TTC549 (cell line): Measurements from ENCODE around the gene PLXNC1.
"Not testable (repeated sequence)": the region's sequence is repeated elsewhere in the genome, so short reads cannot be mapped to it uniquely, and the experiment has no call there.

ENCODE experiments used
- FAIRE-seq: peaks from 2 replicates; lab custom pipeline; 2012; peaks lifted over from hg19 to GRCh38; lab: Jason Lieb, UNC

The PLXNC1 gene

GRCh38 chr12:94299846-94300245, 151.5 kb downstream of the PLXNC1 start:
- no peak for FAIRE-seq

DNA sequence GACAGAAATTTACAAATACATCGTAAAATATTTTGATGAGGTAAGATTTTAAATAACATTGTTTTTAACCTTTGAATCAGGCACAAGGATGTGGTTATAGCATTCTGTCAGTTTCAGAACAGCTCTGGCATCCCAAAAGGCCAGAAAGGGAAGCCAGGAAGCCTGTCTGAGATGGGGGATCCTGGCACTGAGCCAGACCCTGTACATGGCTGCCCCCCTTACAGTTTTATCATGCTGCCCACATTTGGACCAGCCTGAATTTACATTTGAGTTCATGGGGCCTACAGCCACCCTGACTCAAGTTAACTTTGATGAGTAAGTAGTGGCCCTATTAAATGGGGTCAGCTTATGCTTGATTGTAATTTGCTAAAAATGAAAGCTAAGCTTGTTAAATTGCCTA, 155.6 kb downstream of the PLXNC1 start:
- no peak for FAIRE-seq

DNA sequence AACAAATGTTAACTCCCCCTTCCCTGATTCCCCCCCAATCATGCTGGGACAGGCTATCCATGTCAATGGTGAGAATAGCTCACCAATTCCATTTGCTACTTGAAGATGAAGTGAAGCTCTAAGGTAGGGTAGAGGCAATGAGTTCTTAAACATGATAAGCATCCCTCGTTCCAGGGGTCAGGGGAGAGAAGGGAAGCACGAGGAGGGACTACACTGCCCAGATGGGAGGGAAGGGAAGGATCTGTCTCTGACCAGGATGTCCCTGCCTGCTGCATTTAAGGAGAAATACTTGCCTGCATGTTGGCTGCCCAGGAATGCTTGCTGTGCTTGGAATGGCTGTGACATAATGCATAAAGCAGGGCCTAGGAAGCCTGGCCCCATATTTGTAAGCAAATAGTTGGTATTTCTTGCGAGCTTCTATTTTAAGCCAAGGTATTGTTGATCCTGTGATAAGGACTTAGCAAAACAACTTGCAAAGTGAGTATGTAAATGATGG, 156.2 kb downstream of the PLXNC1 start:
- FAIRE-seq, result no peak

DNA sequence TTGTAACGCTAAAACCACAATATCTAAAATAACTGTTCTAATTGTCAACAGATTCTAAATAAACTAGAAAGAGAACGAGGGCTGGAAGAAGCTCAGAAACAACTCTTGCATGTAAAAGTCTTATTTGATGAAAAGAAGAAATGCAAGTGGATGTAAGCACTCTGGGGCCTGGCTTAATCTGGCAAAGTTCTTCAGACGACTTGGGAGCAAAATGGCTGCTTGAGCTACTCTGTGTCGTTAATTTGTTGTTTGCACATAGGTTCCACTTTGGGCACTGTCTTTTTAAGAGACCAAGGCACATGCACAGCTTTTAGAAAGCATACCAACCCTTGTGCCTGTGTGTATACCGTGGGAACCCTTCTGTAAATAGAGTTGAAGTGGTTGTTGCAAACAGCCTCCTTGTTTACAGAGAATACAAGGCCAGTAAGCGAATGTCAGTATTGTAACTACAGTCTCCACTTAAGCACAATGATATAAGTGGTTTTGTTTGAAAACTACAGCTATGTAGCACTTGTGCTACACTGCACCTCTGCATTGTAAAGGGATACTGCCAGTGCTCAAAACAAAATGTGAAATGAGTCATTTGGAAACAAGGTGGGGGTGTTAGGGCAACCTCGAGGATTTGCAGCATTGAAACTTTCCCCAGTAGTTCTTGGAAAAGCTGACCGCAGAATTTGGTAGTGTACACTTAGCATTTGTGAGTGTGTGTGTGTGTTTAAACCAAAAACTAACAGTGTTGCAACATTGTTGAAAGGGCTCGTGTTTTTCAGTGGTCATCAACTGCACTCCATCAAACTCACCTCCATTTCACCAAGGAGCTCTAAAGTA, 157.0 kb downstream of the PLXNC1 start:
- no peak for FAIRE-seq

DNA sequence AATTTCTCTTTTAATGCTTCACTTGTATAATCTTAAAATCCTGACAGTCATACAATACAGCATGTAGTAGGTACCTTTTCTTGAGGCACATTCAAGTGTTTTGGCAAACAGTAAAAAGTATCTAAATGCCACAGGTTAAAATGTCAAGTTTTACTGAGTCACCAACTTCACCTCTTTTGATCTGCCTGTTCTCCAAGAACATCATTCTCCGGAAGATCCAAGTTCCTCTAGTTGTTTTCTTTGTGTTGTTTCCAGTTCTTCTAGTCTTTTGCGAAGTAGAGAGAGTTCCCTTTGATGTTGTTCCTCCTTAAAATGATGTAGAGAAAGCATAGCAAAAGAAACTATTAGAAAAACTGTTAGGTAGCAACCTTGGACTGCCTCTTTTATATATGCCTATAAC, 160.2 kb downstream of the PLXNC1 start:
- no peak for FAIRE-seq

- no peak for FAIRE-seq
Observed at GRCh38 chr12:94309373-94309772, 161.0 kb downstream of the PLXNC1 start.

- no peak for FAIRE-seq
Observed at GRCh38 chr12:94312378-94312777, 164.0 kb downstream of the PLXNC1 start.

DNA sequence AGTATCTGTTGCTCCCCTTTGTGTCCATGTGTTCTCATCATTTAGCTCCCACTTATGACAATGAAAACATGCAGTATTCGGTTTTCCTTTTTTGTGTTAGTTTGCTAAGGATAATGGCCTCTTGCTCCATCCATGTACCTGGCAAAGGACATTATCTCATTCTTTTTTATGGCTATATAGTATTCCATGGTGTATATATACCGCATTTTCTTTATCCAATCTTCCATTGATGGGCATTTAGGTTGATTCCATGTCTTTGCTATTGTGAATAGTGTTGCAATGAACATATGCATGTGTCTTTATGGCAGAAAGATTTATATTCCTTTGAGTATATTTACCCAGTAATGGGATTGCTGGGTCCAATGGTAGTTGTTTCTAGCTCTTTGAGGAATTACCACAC, 168.2 kb downstream of the PLXNC1 start:
- not testable (repeated sequence) for FAIRE-seq

GRCh38 chr12:94318181-94318580, 169.8 kb downstream of the PLXNC1 start:
- no peak for FAIRE-seq

DNA sequence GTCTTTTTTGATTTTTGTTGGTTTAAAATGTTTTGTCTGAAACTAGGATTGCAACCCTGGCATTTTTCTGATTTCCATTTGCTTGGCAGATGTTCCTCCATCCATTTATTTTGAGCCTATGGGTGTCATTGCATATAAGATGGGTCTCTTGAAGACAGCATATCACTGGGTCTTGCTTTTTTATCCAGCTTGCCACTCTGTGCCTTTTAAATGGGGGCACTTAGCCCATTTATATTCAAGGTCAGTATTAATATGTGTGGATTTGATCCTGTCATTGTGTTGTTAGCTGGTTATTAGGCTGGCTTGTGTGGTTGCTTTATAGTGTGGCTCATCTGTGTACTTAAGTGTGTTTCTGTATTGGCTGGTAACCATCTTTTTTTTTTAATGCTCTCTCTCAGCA, 171.7 kb downstream of the PLXNC1 start:
- no peak for FAIRE-seq

DNA sequence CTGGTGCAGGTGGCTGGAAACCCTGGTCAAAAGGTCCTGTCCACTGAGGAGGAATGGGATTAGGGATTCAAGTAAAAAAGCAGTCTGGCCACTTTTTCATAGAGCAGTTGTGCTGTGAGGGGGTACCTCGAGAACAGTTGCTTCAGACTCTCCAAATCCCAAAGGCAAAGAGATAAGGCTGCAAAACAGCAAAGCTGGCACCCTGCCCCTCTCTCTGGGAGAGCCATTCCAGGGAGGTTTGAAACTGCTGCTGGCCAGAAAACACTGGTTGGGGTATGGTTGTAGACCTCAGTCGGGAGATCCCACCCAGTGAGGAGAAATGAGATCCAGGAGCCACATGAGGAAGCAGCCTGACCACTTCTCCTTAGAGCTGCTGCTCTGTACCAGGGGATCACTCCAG, 174.0 kb downstream of the PLXNC1 start:
- FAIRE-seq, result no peak

- FAIRE-seq, result no peak
Observed at GRCh38 chr12:94326234-94326633, 177.9 kb downstream of the PLXNC1 start.

DNA sequence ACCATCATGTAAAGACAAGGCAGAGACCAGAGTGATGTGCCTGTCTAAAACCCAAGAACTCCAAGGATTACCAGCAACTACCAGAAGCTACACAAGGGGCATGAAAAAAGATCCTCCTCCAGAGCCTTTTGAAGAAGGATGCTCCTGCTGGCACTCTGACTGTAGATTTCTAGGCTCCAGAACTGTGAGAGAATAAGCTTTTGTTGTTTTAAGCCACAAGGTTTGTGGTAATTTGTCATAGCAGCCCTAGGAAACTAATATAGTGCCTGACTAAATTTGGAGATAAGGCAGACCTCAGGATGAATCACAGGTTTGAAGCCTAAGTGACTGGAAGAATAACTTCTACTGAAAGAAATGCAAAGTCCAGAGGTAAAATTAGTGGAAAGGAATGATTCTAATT, 178.3 kb downstream of the PLXNC1 start:
- no peak for FAIRE-seq

GRCh38 chr12:94327809-94328208, 179.4 kb downstream of the PLXNC1 start:
- no peak for FAIRE-seq

DNA sequence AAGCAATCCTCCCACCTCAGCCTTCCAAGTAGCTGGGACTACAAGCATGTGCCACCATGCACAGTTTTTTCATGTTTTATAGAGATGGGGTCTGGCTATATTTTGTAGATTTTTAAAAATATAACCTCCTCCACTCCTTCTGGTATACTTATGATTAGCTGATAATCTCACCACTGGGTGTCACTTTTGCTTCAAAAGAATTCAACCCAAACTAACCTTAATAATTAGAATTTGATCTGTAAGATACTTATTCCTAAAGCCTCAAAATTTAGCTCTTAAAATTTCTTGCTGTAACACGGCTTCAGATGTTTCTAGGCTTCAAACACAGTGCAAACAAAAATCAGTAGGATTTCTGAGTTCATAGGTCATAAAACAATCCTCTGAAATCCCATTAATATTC, 181.0 kb downstream of the PLXNC1 start:
- no peak for FAIRE-seq

DNA sequence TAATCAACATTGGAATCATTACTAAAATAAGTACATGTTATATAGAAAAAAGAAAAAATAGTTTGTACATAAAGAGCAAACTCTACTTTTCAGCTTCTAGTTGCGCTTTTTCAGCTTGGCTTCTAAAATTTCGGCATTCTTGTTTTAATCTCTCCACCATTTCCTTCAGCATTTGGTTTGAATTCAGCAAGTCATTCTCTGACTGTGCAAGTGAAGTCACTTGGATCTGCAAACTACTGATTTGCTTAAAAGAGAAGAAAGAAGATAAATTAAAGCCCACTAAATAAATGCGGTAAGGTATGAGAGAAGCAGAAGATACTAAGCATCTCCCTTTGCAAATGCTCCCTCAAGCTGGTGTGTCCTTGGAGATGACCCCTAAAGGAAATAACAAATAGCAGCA, 185.0 kb downstream of the PLXNC1 start:
- no peak for FAIRE-seq

- no peak for FAIRE-seq
Observed at GRCh38 chr12:94336211-94336925, 188.0 kb downstream of the PLXNC1 start.

DNA sequence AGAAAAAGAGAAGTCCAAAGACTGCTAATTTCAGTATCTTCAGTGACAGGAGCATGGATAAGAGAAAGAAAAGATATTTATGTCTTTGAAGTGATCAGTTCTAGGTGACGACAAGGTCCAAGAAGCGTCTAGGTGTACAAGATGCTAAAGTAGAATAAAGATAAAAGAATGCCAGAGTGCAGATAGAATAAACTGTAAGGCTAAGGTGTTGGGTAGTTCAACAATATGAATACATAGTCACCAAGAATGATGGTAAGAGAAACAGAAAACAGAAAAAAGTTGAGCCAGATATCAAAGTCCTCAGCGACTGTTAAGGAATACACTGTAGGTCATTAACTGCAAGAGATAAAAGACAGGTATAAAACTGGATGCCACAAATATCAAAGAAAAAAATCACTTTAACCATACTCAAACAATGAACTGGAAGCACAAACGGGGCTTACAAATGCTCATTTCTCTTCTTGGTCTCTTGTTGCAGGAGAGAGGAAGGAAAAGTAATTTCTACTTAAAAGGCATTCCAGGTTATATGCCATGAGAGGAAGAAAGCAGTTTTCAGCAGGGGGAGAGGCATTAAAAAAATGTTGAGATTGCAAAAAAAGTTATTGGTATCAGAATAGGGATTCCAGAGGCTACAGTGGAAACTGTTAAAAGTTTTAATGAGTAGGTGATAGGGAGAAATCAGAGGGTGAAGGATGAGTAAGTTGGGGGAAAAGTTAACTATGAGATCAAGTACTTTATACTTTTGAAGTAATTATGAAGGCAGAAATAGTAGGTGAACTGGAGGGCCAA, 189.8 kb downstream of the PLXNC1 start:
- FAIRE-seq, result no peak

GRCh38 chr12:94340573-94340972, 192.2 kb downstream of the PLXNC1 start:
- no peak for FAIRE-seq

GRCh38 chr12:94353130-94353529, 204.8 kb downstream of the PLXNC1 start:
- FAIRE-seq, result no peak
